Measurements from ENCODE around the gene ATAD1.

ATAD1 gene

DNA sequence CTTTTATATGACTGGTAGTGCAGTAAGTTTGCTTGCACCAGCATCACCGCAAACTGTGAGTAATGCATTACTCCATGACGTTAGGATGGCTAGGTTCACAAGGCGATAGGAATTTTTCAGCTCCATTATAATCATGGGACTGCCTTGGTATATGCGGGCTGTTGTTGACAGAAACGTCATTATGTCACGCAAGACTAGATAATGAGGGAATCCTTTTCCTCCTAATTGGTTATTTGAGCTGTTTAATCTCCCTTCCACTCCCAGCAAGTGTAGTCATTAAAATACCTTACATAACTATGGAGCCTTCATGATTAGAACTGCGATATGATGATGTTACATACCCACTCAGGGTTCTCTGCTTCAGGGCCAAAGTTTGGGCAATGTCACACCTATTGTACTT is 28.0 kb upstream of the ATAD1 start:
- no peak for DNase-seq
- no peak overlapping the region for H3K9ac ChIP-seq (ENCODE audit: low read depth, low read length)
- H3K27ac ChIP-seq (ENCODE audit: low read length): no peak overlapping the region

DNA sequence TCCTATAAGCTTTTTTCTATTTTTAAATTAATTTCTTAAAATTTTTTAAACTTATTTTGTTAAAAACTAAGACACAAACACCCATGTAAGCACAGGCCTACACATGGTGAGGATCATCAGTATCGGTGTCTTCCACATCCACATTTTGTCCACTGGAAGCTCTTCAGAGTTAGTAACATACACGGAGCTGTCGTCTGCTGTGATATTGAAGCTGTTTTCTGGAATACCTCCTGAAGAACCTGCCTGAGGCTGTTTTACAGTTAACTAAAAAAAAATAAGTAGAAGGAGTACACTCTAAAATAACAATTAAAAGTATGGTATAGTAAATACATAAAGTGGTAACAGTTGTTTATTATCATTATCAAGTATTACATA is 27.6 kb upstream of the ATAD1 start:
- DNase-seq (no peak), ATAC-seq (ENCODE audit: insufficient read depth, low read depth) (no peak)
- Histone ChIP-seq H3K79me2 (ENCODE audit: insufficient read depth, low read length) (no peaks in the 10 kb centered on the region), H3K36me3 (ENCODE audit: insufficient read depth, low read length) (no peaks in the 10 kb centered on the region), H3K4me1 (ENCODE audit: insufficient read depth, low read length) (peaks cover 19% of the 10 kb centered on the region), H3K9me3 (ENCODE audit: insufficient read depth, low read length, severe bottlenecking) (no peaks in the 10 kb centered on the region), H3K27me3 (ENCODE audit: insufficient read depth, low read length, poor library complexity) (no peaks in the 10 kb centered on the region), H2AFZ (ENCODE audit: low read depth, low read length) (no peak overlapping the region), H3K9ac (ENCODE audit: low read depth, low read length) (no peak overlapping the region), H3K4me3 (ENCODE audit: low read depth in 1 of 2, low read length in 2 of 2) (no peak overlapping the region), H4K20me1 (ENCODE audit: insufficient read depth, low read length) (no peaks in the 10 kb centered on the region), H3K4me2 (ENCODE audit: insufficient read depth, low read length) (no peak overlapping the region), H3K27ac (ENCODE audit: low read length) (no peak overlapping the region)
- TF ChIP-seq CTCF (IDR thresholded peaks at IDR 0.05; ENCODE audit: borderline replicate concordance, extremely low read depth, low read length, poor library complexity, severe bottlenecking) (no peak), EZH2 (IDR thresholded peaks at IDR 0.05; ENCODE audit: borderline replicate concordance, low read depth, low read length, severe bottlenecking) (no peak)

More for the DNA sequence above, 28.0 kb upstream of the ATAD1 start:
- no peak for ATAC-seq (ENCODE audit: insufficient read depth, low read depth)
- Histone ChIP-seq H2AFZ (ENCODE audit: low read depth, low read length) (no peak overlapping the region), H3K4me2 (ENCODE audit: insufficient read depth, low read length) (no peak overlapping the region), H3K4me3 (ENCODE audit: low read depth in 1 of 2, low read length in 2 of 2) (no peak overlapping the region), H3K79me2 (ENCODE audit: insufficient read depth, low read length) (no peaks in the 10 kb centered on the region), H4K20me1 (ENCODE audit: insufficient read depth, low read length) (no peaks in the 10 kb centered on the region), H3K9me3 (ENCODE audit: insufficient read depth, low read length, severe bottlenecking) (no peaks in the 10 kb centered on the region), H3K36me3 (ENCODE audit: insufficient read depth, low read length) (no peaks in the 10 kb centered on the region), H3K27me3 (ENCODE audit: insufficient read depth, low read length, poor library complexity) (no peaks in the 10 kb centered on the region), H3K4me1 (ENCODE audit: insufficient read depth, low read length) (peaks cover 23% of the 10 kb centered on the region)
- no peak for TF ChIP-seq CTCF (IDR thresholded peaks at IDR 0.05; ENCODE audit: borderline replicate concordance, extremely low read depth, low read length, poor library complexity, severe bottlenecking)
- TF ChIP-seq EZH2 (IDR thresholded peaks at IDR 0.05; ENCODE audit: borderline replicate concordance, low read depth, low read length, severe bottlenecking): no peak

DNA sequence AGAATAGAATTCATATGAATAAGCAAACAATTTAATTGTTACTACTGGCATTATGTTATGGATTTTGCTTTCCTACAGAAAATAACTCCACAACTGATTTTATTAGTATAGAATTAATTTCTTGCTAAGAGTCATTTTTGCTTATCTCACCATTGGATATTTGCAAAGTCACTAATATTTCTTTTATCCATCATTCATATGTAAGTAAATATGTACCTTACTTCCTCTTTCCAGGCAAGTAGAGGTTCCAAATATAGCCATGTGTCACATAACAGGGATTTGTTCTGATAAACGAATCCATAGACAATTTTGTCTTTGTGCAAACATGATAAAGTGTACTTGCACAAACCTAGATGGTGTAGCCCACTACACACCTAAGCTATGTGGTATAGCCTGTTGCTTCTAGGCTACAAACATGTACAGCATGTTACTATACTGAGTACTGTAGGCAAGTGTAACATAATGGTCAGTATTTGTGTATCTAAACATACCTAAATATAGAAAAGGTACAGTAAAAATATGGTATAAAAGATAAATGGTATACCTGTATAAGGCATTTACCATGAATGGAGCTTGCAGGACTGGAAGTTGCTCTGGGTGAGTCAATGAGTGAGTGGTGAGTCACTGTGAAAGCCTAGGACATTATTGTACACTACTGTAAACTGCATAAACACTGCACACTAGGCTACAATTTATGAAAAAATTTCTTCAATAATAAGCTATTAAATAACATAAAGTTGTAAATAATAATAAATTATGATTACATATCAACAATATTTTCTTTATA is 27.0 kb upstream of the ATAD1 start:
- H4K20me1 ChIP-seq (ENCODE audit: insufficient read depth, low read length): no peaks in the 10 kb centered on the region
- no peaks in the 10 kb centered on the region for H3K27me3 ChIP-seq (ENCODE audit: insufficient read depth, low read length, poor library complexity)
- DNase-seq (no peak), ATAC-seq (ENCODE audit: insufficient read depth, low read depth) (no peak)
- H2AFZ ChIP-seq (ENCODE audit: low read depth, low read length): no peak overlapping the region
- H3K4me2 ChIP-seq (ENCODE audit: insufficient read depth, low read length): no peak overlapping the region
- H3K9ac ChIP-seq (ENCODE audit: low read depth, low read length): no peak overlapping the region
- H3K79me2 ChIP-seq (ENCODE audit: insufficient read depth, low read length): no peaks in the 10 kb centered on the region
- H3K36me3 ChIP-seq (ENCODE audit: insufficient read depth, low read length): no peaks in the 10 kb centered on the region
- H3K4me3 ChIP-seq (ENCODE audit: low read depth in 1 of 2, low read length in 2 of 2): no peak overlapping the region
- no peak overlapping the region for H3K27ac ChIP-seq (ENCODE audit: low read length)
- TF ChIP-seq EZH2 (IDR thresholded peaks at IDR 0.05; ENCODE audit: borderline replicate concordance, low read depth, low read length, severe bottlenecking) (no peak), CTCF (IDR thresholded peaks at IDR 0.05; ENCODE audit: borderline replicate concordance, extremely low read depth, low read length, poor library complexity, severe bottlenecking) (no peak)
- H3K9me3 ChIP-seq (ENCODE audit: insufficient read depth, low read length, severe bottlenecking): no peaks in the 10 kb centered on the region
- H3K4me1 ChIP-seq (ENCODE audit: insufficient read depth, low read length): peaks cover 13% of the 10 kb centered on the region; the same call in 1 of the 2 replicates
